GM19463 (cell line): ENCODE data around the gene CDK2AP2.
"Not testable (repeated sequence)": the region's sequence is repeated elsewhere in the genome, so short reads cannot be mapped to it uniquely, and the experiment has no call there.

Experiments
- ATAC-seq: cut with Tn5 transposase; IDR thresholded peaks from one replicate; pipeline ENCODE4 v1.9.1; 2021; ENCODE audit warnings: mild to moderate bottlenecking, moderate library complexity; ENCODE audit not compliant: unreplicated experiment

Gene CDK2AP2

DNA sequence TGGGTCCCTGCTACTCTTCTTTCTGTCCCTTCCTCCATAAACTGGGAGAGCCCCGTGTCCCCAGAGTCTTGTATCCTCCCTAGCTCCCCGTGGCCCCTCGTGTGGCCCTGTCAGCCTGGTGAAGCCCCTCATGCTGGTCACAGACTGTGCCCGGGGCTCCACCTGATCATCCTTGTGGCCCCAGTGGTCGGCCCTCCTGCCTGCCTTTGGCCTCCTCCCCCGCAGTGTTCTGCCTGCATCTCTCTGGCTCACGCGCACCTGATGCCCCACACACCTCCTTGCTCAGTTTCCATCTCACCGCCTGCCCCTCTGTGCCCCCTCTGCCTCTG, 16.5 kb upstream of the CDK2AP2 start:
- no peak for ATAC-seq

DNA sequence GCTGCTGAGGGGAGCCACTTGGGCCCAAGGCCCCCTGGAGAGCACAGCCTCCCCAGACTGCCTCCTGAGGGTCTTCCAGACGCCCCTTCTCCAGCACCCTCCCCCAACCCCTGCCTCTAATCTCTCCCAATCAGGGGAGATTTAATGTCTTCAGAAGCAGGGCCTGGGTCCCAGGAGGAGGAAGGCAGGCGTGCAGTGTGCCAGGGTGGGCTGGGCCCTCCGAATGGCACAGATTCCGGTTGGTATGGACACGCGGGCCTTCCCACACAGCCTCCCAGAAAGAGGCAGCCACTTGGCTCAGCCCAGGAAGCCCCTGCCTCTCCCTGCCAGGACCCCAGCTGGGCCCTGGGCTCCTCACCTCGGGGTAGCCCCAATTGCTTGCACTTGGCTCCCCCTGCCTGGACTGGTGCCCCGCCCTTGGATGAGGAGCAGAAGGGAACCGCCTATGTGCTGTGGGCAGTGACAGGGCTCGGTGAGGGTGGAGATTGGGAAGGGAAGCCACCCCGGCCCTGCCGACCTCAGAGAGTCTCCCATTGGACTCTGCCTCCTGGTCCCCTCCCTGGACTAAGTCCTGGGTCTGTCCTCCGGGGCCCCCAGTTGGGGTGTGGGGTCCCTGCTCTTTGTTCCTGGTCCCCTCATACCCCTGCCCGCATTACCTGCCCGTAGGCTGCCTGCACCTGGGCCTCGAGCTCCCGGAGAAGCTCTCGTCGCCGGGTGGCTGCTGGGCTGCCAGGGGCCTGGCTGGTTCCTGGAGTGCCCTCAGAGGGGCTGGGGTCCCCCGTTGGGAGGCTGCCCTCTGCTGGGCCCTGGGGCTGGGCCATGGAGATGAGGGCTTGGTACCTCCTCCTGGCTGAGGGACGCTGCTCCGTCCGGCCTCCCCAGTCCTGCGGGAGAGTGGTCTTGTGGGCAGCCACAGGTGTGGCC, 15.9 kb upstream of the CDK2AP2 start:
- no peak for ATAC-seq

DNA sequence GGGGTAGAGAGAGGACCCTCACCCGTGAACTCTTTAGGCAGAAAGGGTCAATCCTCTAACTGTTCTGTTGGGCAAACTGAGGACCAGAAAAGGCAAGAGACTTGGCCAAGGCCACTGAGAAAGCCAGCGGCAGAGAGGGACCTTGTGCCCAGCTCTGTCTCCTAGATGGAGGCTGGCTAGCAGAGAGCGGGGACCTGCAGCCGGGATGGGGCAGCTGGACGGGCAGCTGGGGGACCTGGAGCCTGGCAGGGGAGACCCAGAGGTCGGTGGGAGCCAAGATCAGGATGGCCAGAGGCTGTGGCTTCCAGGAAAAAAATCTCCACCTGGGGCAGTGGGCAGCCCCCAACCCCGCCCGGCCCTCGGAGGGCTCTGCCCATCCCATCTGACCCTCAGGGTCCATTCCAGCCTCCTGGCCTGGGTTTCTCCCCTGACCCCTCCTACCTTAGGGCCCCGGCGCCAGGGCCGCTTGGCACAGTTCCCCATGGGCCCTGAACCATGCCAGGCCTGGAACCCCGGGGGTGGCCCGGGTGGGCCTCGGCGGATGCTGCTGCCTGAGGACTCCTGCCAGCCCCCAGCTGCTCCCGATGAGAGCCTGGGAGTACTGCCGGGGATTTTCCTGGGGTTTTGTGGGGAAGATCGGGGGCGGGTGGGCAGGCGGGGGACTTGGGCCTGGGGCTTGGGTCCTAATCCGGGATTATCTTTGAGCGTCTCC, 15.0 kb upstream of the CDK2AP2 start, which contains the start of gene CABP2:
CABP2 (minus strand) TSS at position 603 of the 712 bp plus-strand sequence; CDS start at position 483, 120 bp downstream.
- ATAC-seq, result no peak

DNA sequence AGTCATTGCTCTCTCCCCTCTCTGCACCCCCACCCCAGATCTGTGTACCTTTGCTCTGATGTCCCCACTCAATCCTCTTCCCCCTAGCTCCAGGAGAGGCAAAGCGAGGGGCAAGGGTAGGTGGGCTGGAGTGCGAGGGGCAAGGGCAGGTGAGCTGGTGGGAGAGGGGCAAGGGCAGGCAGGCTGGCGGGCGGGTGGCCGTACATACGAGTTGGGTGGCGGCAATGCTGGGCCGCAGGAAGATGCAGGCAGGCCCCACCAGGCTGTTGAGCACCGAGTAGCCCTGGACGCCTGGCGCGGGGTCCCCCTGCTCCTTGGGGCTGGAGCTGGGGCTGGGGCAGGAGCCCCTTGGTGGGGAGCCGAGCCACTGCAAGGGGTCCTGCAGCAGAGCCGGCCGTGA, 14.4 kb upstream of the CDK2AP2 start:
- no peak for ATAC-seq

DNA sequence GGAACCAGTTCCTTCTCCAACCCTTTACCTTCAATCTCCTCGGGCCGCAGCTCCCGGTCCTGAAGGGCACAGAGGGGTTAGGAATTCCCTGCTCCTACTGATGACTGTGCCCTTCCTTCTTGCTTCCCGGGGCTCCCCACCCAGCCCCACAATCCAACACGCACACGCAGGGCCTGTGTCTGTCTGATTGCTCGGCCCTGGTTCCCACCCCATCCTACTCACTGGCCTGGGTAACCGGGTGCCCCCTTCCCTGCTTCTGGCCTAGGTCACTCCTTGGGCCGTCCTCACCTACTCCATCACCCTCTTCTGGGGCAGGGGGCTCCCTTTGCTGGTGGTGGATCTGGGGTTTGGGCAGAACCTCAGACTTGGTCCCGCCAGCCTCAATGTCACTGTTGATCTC, 14.0 kb upstream of the CDK2AP2 start:
- ATAC-seq, result no peak

DNA sequence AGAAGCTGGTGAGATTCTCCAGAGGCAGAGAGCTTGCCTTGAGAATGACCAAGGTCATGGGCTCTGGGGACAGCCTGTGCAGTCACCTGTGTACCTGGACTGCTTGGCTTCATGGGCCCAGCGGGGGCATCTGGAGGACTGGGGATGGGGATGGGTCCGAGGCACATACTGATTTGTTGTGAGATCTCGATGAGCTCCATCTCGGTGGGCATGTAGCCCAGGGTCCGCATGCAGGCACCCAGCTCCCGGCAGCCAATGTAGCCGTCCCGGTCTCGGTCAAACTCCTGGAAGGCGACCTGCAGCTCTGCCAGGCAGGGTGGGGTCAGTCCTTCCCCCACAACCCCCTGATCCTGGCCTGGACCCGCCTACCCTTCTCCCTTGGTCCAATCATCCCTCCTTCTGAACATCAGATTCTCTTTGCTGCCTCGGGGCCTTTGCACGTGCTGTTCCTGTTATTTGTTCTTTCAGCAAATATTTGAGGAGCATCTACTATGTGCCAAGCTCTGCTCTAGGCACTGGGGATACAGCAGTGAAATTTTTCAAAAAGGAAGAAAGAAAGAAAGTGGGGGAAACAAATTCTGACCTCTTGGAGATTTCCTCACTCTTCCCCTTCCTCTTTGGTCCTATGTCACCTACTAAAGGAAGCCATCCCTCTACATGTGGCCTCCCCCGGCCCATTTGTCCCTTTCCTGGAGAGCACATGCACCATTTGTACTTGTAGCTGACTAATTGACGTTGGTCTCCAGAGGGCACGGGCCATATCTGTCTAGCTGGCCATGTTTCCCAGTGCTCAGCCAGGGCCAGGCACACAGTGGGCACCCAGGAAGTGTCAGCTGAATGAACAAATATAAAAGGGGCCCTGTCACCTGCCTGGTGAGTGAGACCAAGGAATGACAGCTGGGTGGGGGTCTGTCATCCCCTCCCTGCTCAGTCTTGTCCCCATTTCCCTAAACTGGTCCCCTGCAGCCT, 13.2 kb upstream of the CDK2AP2 start:
- no peak for ATAC-seq

DNA sequence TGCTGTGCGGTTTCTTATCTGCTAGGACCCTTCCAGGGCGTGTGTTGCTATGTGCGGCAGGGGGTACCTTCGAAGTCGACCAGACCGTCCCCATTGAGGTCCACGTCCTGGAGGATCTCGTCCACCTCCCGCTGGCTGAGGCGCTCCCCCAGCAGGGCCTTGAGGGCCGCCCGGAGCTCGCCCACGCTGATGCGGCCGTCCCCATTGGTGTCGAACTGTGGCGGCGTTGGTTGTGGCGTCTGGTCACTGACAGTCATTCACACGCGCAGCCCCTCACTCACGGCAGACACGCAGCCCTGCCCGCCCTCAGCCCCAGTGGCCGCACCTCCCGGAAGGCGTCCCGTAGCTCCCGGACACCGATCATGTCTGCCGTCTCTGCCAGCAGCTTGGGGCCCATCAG, 11.8 kb upstream of the CDK2AP2 start:
- ATAC-seq, result no peak

DNA sequence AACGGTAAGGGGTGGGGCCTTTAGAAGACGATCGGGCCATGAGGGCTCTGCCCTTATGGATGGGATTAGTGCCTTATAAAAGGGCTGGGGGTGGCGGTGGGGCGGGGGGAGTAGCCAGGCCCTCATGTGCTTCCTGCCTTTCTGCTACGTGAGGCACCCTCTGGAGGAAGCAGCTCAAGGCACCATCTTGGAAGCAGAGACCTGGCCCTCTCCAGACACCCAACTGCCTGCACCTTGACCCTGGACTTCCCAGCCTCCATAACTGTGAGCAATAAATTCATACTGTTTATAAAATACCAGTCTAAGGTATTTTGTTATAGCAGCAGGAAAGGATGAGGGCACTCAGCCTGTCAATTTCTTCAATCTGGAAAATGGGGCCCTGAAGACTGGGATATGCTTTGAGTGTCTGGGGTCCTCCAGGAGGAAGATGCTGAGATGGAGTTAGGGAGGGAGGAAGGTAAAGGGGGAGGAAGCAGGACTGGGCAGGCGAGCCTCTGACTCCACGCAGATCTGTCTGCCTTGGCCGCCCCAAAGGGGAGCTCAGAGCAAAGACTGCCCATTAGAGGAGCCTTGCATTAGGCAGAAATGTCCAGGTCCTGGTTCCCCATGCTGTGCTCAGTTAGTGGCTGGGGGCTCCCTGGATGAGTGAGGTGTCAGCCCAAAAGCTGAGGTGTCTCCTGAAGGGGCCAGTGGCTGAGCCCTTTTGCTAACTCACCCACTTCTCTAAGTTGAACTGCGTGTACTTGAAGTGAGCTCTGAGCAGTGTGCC, 10.0 kb upstream of the CDK2AP2 start:
- ATAC-seq, result no peak

DNA sequence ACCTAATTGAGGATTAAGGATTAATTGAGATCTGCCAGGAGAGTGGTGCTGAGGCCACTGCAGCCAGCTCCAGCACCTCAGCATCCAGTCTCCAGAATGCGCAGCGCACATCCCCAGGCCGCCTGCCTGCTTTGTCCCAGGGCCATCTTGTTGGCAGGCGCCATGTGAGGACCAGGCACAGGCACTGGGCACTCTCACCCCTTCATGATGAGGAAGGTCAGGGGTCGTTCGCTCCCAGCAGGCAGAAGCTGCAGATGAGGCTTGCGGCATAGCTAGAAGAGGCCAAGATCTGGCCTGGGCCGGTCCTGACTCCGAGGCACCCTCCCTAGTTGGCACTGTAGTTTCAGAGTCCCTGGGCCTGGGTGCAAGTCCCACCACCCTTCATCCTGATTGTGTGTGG, 8.8 kb upstream of the CDK2AP2 start:
- no peak for ATAC-seq

DNA sequence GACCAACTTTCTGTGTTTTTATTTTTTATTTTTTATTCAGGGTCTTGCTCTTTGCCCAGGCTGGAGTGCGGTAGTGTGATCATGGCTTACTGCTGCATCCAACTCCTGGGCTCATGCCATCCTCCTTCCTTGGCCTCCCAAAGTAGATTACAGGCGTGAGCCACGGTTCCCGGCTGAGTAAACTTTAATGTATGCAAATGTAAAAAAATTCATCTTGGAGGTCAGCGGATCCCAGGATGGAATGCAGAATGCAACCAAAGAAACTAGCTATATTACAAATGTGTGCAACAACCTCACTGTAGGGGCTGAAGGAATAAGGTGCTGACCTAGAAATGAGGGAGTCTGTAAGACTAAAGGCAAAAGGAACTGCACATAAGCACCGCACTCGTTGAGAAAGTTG, 6.2 kb upstream of the CDK2AP2 start:
- ATAC-seq, result no peak

DNA sequence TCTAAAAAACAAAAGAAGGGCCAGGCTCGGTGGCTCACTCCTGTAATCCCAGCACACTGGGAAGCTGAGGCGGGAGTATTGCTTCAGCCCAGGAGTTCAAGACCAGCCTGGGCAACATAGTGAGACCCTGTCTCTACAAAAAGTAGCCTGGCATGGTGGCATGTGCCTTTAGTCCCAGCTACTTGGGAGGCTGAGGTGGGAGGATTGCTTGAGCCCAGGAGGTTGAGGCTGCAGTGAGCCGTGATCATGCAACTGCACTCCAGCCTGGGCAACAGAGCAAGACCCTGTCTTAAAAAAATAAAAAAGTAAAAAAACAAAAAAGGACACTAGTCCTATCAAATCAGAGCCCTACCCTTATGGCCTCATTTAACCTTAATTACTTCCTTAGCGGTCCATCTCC, 3.6 kb upstream of the CDK2AP2 start:
- ATAC-seq, result not testable (repeated sequence)

DNA sequence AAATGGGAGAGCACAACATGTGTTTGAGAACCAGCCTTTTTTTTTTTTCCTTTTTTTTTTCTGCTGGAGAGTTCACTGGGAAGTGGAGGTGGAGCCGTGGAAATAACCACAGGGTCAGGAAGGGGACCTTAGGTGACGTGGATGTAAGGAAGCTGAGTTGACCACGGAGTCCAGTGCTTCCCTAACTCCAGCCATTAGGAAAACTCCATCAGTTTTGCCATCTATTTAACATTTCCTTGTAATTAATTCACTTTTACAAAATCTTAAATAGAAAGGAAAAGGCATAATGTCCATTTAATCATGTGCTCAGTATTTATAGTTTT, 2.0 kb upstream of the CDK2AP2 start:
- no peak for ATAC-seq

DNA sequence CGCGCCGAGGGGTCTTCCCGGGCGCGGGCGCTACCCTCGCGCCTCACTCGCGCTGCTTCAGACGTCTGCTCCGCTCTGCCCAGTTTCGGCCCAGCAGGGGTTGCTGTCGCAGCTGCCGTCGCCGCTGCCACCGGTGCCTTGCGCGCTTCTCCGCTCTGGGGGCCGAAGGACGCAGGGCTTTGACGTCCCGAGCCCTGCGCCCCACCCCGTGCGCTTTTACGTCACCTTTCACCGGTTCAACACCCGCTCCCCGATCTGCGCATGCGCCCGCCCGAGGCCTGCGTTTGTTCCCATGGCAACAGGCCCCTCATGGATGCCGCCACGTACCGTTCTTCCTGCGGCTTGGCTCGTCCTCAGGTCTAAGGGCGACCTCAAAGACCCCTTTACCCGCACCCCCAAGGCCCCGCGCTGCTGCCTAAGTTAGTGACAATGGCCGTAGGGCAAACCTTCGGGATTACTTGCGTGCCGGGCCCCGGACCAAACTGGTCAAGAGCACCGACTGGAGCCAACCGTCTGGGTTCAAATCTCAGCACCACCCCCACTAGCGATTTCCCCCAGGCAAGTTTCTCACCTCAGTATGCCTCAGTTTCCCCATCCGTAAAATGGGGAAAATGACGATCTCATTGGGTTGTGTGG, 642 bp upstream of the CDK2AP2 start:
- ATAC-seq, result peak; percentile 36

DNA sequence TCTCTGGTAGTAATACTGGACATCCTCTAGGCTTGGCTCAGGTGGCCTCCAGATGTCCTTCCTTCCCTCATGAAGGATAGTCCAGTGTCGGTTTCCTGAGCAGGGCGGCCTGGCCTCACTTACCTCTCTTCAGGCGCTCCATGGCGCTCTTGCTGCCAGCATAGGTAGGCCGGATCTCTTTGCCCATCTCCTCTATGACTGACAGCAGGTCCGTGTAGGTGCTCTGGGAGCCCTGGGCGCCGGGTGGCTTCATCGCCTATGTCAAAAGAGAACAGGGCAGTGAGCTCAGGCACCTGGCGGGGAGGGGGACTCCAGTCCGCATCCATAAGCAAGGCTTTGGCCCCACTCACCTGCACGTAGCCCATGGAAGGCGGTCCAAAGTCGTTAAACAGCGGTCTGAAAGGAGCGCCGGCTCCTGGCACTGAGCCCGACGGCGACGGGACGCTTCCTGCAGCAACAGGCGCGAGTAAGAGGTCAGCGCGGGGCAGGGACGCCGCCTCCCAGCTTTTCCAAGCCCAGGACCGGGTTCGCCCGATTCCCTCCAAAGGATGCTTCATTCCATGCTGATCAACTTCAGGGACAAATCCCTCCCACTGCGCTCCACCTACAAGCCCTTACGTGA, 609 bp downstream of the CDK2AP2 start:
- ATAC-seq, result no peak

DNA sequence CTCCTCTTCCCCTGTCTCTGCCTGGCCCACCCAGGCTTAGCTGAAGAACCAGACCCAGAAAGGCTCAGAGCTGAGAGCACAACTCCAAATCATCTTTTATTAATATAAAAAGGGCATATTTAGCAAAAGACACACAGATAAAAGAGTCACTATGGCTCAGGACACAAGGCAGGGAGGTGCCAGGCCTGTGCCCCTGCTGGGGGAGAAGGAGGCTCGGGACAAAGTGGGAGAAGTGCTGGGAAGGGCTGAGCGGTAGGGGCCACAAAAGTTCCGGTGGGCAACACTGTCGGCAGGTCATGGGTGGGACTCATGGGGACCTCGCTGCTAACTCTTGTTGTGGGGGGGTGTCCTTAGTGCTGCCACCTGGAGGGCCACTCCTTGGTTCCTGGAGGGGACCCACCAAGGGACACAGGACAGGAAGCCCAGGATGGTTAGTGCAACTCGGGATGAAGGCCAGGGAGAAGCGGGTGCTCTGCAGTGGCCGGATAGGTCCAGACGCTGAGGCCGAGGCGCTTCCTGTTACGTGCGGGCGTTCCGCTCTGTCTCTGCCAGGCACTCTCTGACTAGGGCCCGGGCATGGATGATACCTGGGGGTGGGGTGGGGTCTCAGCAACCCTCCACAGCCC, 1.4 kb downstream of the CDK2AP2 start:
- no peak for ATAC-seq

DNA sequence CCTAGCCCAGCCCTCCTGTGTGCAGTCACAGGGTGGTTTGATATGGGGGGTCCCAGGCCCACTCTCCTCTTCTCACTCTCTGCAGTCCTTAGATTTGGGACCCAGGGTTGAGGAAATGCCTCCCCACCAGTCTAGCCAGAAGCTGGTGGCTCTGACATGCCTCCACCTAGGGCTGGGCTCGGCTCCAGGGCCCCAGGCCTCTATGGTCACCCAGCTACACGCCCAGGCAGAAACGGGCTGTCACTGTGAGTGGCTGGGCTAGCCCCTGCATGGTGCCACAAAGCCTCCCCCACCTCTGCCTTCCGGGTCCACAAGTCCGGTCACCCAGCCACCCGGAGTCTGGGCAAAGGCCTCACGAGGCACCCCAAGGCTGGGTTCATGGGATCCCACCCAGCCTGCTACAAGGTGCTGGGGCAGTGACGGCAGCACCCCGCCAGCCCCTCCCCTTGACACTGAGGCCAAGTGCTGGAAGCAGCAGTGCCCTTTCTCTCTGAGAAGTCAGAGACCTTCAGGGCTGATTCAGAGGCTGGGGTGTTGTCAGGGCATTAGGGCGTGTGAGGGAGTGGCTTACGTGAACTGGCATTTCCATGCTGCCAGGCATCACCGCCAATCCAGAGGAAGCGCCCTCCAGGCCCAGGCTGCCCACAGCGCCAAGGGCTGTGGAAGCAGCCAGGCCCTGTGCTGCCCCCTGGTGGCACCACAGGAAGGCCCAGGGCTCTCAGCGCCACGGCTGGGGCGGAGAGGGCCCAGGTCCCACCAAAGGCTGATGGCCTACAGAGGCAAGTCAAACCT, 2.2 kb downstream of the CDK2AP2 start:
- ATAC-seq, result no peak

DNA sequence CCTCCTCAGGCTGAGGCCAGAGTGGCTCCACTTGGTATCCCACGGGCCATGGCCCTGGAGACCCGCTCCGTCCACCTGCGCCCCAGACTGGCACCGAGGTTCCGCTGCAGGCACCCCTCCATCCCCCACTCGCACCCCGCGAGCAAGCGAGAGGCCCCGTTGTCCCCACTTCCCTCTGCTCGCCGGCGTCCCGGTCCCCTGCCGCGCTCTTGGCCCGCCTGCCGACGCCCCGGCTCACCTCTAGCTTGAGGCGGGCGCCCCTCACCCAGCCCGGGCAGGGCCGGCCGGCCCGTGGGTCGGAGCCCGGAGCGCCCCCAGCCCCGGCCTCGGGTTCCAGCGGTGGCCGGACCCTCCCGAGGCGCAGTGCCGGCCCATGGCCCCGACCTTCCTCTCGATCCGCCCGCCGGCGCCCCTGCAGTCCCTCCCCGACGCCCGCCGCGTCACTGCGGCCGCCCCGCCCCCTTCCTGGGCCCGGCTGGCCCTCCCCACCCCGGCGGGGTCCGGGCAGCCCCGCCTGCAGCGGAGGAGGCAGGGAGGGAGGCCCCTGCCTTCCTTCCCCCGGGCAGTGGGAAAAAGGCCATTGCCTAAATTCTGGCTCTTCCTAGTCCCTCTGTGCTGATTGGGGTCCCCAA, 2.9 kb downstream of the CDK2AP2 start, which contains the start of gene PITPNM1:
PITPNM1 (minus strand) TSS at position 414 of the 632 bp plus-strand sequence. CDS start 1,183 bp downstream, outside the sequence.
- ATAC-seq, result no peak
